Measurements from ENCODE around the gene MROH2B. TPM values are rescaled to one million over a fixed set of nuclear protein-coding genes. Genes with fewer than 3 reads are reported as not detected.

The MROH2B gene
- polyA plus RNA-seq, 1 donor from 2014 or later: not detected

GRCh38 chr5:40987349-40987748 lies 83.8 kb downstream of the MROH2B start:
- Histone ChIP-seq H3K4me2 (ENCODE audit: low read length) (no peak overlapping the region), H3K9me3 (ENCODE audit: low read length) (no peaks in the 10 kb centered on the region), H3K36me3 (ENCODE audit: insufficient read depth, low read length) (no peaks in the 10 kb centered on the region), H3K9me2 (ENCODE audit: insufficient read depth, low read length) (no peaks in the 10 kb centered on the region), H3K27ac (ENCODE audit: low read length) (no peak overlapping the region), H3K9ac (ENCODE audit: low read length) (no peak overlapping the region), H3F3A (ENCODE audit: insufficient read depth, low read length, poor library complexity, severe bottlenecking) (peaks cover 6% of the 10 kb centered on the region), H3K4me3 (ENCODE audit: low read length) (no peak overlapping the region), H3K79me2 (replicated peaks; ENCODE audit: insufficient read depth, low read length) (no peaks in the 10 kb centered on the region), H2AFZ (ENCODE audit: low read depth, low read length) (no peak overlapping the region), H3K27me3 (ENCODE audit: insufficient read depth, low read depth, low read length) (no peaks in the 10 kb centered on the region), H4K20me1 (ENCODE audit: insufficient read depth) (no peaks in the 10 kb centered on the region)
- TF ChIP-seq TAF1 (IDR thresholded peaks at IDR 0.05; ENCODE audit: low read depth) (no peak), SMC3 (conservative IDR thresholded peaks at IDR 0.05; ENCODE audit: poor library complexity) (no peak), RAD21 (conservative IDR thresholded peaks at IDR 0.05) (no peak), MXI1 (conservative IDR thresholded peaks at IDR 0.05; ENCODE audit: poor library complexity, severe bottlenecking) (no peak), EP300 (conservative IDR thresholded peaks at IDR 0.05; ENCODE audit: poor library complexity, severe bottlenecking) (no peak), REST (IDR thresholded peaks at IDR 0.05; ENCODE audit: borderline replicate concordance) (no peak), POLR2AphosphoS5 (IDR thresholded peaks at IDR 0.05) (no peak), CTCF (IDR thresholded peaks at IDR 0.05; ENCODE audit: poor library complexity, severe bottlenecking) (no peak), EZH2 (IDR thresholded peaks at IDR 0.05; ENCODE audit: borderline replicate concordance, insufficient read depth, low read length, poor library complexity, severe bottlenecking) (no peak)

- TF ChIP-seq TAF1 (IDR thresholded peaks at IDR 0.05; ENCODE audit: low read depth) (no peak), CTCF (IDR thresholded peaks at IDR 0.05; ENCODE audit: poor library complexity, severe bottlenecking) (no peak), SMC3 (conservative IDR thresholded peaks at IDR 0.05; ENCODE audit: poor library complexity) (no peak), REST (IDR thresholded peaks at IDR 0.05; ENCODE audit: borderline replicate concordance) (no peak), EP300 (conservative IDR thresholded peaks at IDR 0.05; ENCODE audit: poor library complexity, severe bottlenecking) (no peak), RAD21 (conservative IDR thresholded peaks at IDR 0.05) (no peak), EZH2 (IDR thresholded peaks at IDR 0.05; ENCODE audit: borderline replicate concordance, insufficient read depth, low read length, poor library complexity, severe bottlenecking) (no peak), POLR2AphosphoS5 (IDR thresholded peaks at IDR 0.05) (no peak), MXI1 (conservative IDR thresholded peaks at IDR 0.05; ENCODE audit: poor library complexity, severe bottlenecking) (no peak)
- peaks cover 6% of the 10 kb centered on the region for H3F3A ChIP-seq (ENCODE audit: insufficient read depth, low read length, poor library complexity, severe bottlenecking)
- H3K27ac ChIP-seq (ENCODE audit: low read length): no peak overlapping the region
- H3K9me3 ChIP-seq (ENCODE audit: low read length): no peaks in the 10 kb centered on the region
- H2AFZ ChIP-seq (ENCODE audit: low read depth, low read length): no peak overlapping the region
- no peaks in the 10 kb centered on the region for H4K20me1 ChIP-seq (ENCODE audit: insufficient read depth)
- H3K27me3 ChIP-seq (ENCODE audit: insufficient read depth, low read depth, low read length): no peaks in the 10 kb centered on the region
- no peaks in the 10 kb centered on the region for H3K36me3 ChIP-seq (ENCODE audit: insufficient read depth, low read length)
- H3K9me2 ChIP-seq (ENCODE audit: insufficient read depth, low read length): no peaks in the 10 kb centered on the region
- H3K9ac ChIP-seq (ENCODE audit: low read length): no peak overlapping the region
- no peak overlapping the region for H3K4me3 ChIP-seq (ENCODE audit: low read length)
- H3K79me2 ChIP-seq (replicated peaks; ENCODE audit: insufficient read depth, low read length): no peaks in the 10 kb centered on the region
- H3K4me2 ChIP-seq (ENCODE audit: low read length): no peak overlapping the region
These were observed 84.5 kb downstream of the MROH2B start for GRCh38 chr5:40986666-40987065.

All from neural cell (in vitro differentiated cells).